Measurements from ENCODE around the gene ARHGEF19.

DNA sequence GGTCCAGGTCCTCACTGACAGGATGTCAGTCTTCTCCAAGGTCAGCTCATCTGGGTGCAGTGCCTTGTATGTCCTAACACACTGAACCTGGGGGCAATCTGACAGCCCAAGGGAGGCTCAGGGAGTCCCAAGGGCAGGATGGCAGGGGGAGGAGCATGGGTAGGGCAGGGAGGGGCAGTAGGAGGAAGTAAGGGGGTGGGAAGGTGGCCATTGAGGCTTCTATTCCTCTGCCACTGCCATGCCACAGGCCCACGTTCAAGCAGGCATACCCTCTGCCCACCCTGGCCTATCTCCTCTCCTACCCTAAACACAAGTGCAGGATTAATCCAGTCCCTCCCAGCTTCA lies 13.3 kb downstream of the ARHGEF19 start:
- TF ChIP-seq, protein P1, sequence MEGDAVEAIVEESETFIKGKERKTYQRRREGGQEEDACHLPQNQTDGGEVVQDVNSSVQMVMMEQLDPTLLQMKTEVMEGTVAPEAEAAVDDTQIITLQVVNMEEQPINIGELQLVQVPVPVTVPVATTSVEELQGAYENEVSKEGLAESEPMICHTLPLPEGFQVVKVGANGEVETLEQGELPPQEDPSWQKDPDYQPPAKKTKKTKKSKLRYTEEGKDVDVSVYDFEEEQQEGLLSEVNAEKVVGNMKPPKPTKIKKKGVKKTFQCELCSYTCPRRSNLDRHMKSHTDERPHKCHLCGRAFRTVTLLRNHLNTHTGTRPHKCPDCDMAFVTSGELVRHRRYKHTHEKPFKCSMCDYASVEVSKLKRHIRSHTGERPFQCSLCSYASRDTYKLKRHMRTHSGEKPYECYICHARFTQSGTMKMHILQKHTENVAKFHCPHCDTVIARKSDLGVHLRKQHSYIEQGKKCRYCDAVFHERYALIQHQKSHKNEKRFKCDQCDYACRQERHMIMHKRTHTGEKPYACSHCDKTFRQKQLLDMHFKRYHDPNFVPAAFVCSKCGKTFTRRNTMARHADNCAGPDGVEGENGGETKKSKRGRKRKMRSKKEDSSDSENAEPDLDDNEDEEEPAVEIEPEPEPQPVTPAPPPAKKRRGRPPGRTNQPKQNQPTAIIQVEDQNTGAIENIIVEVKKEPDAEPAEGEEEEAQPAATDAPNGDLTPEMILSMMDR (IDR thresholded peaks at IDR 0.05) = no peak
- TF ChIP-seq POLR2AphosphoS5 (IDR thresholded peaks at IDR 0.05) = no peak

Data from stomach (tissue), 4 donors.